ENCODE results near the gene XRCC5.
"Not testable (repeated sequence)": the region's sequence is repeated elsewhere in the genome, so short reads cannot be mapped to it uniquely, and the experiment has no call there.

XRCC5 gene

DNA sequence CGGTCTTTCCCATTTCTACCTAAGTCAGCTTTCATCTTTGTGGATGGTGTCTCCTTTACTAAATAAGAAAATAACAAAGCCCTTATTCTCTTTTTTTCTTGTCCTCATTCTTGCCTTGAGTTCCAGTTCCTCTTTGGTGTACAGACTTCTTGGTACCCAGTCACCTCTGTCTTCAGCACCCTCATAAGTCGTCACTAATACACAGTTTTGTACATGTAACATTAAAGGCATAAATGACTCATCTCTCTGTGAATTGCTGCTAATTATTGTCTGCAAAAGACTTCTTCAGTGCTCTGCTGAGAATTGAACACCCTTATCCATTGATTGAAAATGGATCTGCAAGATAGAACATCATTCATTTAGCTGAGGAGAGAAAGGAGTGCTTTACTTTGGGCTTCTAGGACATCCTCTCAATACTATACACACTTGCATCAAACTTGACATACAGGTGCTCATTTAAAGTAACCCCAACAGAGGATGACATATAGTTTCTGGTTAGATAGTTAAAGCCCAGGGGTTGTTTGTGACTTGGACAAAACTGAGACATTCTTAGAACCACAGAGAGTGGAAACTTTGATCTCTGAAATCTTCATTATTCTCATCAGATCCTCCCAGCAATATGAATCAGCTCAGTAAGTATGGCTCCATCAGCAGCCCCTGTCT, 97.0 kb downstream of the XRCC5 start:
- TF ChIP-seq, protein P1, sequence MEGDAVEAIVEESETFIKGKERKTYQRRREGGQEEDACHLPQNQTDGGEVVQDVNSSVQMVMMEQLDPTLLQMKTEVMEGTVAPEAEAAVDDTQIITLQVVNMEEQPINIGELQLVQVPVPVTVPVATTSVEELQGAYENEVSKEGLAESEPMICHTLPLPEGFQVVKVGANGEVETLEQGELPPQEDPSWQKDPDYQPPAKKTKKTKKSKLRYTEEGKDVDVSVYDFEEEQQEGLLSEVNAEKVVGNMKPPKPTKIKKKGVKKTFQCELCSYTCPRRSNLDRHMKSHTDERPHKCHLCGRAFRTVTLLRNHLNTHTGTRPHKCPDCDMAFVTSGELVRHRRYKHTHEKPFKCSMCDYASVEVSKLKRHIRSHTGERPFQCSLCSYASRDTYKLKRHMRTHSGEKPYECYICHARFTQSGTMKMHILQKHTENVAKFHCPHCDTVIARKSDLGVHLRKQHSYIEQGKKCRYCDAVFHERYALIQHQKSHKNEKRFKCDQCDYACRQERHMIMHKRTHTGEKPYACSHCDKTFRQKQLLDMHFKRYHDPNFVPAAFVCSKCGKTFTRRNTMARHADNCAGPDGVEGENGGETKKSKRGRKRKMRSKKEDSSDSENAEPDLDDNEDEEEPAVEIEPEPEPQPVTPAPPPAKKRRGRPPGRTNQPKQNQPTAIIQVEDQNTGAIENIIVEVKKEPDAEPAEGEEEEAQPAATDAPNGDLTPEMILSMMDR (IDR thresholded peaks at IDR 0.05; ENCODE audit: low read depth, low read length), result no peak
- Histone ChIP-seq H3K27me3 (ENCODE audit: insufficient read depth, low read depth, severe bottlenecking) (no peaks in the 10 kb centered on the region), H3K36me3 (peaks cover 83% of the 10 kb centered on the region), H3K4me3 (ENCODE audit: low read depth, low read length) (no peak overlapping the region), H3K27ac (no peak overlapping the region; the same call in 1 of the 2 replicates), H3K9me3 (ENCODE audit: severe bottlenecking) (no peaks in the 10 kb centered on the region)
- no peak for DNase-seq

DNA sequence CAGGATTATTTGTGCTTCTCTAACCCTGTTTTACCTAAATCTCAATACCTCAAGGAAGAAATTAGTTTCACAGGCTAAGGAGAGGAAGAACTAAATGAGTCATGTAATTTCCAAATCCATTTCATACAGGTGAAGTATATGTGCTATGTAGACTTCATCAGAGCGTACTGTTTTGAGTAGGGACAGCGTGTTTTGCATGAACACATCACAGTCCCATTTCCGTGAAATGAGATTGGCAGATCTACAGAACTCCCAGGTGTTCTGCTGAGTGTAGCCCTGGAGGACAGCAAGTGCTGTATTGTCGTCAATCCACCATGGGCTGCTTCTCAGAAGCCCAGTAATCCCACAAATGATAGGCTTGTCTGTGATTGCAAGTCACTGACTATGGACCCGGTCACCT, 97.7 kb downstream of the XRCC5 start:
- Histone ChIP-seq H3K36me3 (peaks cover 83% of the 10 kb centered on the region), H3K27me3 (ENCODE audit: insufficient read depth, low read depth, severe bottlenecking) (no peaks in the 10 kb centered on the region)

DNA sequence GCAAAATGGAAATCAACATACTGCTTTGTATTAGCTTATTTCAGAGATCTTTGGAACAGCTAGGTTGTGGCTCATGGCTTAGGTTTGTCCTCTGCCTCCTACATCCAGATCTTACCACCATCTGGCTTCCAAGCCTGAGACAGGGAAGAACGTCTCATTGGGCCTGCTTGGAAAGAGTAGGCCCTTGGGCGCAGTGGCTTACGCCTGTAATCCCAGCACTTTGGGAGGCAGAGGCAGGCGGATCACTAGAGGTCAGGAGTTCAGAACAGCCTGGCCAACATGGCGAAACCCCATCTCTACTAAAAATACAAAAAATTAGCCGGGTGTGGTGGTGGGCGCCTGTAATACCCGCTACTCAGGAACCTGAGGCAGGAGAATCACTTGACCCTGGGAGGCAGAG, 99.5 kb downstream of the XRCC5 start:
- H3K4me3 ChIP-seq (ENCODE audit: low read depth, low read length); H3K9me3 ChIP-seq (ENCODE audit: severe bottlenecking); H3K27me3 ChIP-seq (ENCODE audit: insufficient read depth, low read depth, severe bottlenecking): not testable (repeated sequence)
- peaks cover 69% of the 10 kb centered on the region for H3K36me3 ChIP-seq
- peak overlapping the region; percentile 82 for H3K27ac ChIP-seq
- peak; percentile 69 for DNase-seq

More for the DNA sequence above, 97.7 kb downstream of the XRCC5 start:
- no peak overlapping the region; the same call in 1 of the 2 replicates for H3K27ac ChIP-seq
- H3K4me3 ChIP-seq (ENCODE audit: low read depth, low read length), result no peak overlapping the region
- H3K9me3 ChIP-seq (ENCODE audit: severe bottlenecking), result no peaks in the 10 kb centered on the region
- no peak for DNase-seq
- TF ChIP-seq, protein P1 (IDR thresholded peaks at IDR 0.05; ENCODE audit: low read depth, low read length), result no peak

DNA sequence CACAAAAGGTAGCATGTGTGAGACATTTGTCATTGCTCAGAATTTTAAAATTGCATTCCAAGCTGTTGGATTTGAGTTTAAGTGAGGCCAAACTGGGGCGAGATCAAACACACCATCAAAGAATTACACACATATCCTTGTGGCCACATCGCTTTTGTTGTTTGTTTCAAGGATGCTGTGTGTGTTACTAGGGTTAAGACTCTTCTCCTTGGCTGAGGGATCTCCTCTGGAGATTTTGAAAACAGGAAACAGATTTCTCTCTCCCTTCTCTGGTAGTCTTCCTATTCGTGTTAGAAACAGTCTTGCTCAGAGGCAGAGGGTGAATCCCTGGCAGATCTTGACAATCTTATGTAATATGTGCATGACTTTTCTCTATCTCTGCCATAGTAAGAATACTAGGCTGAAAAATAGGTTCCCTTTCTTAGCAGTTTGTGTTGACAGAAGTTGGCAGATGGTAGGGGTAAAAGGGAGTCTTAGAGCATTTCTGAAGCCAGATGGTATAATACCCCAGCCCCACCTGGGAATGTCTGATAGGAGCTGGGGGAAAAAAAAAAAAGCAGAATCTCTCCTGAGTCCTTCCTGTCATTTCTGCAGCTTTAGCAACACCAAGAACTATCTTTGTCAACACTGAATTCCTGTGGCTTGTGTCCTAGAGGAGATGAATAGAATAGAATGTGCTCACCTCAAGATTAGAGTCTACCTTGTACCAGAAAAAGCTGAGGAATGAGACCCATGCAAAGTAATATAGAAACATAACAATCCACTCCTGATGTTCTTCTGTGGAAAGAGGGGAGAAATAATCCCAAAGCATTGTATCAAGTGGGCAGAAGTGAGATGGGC, 101.8 kb downstream of the XRCC5 start:
- TF ChIP-seq, protein P1 (IDR thresholded peaks at IDR 0.05; ENCODE audit: low read depth, low read length), result no peak
- DNase-seq, result no peak
- no peaks in the 10 kb centered on the region for H3K27me3 ChIP-seq (ENCODE audit: insufficient read depth, low read depth, severe bottlenecking)
- H3K36me3 ChIP-seq, result peaks cover 53% of the 10 kb centered on the region
- H3K4me3 ChIP-seq (ENCODE audit: low read depth, low read length), result no peak overlapping the region
- H3K27ac ChIP-seq, result peak overlapping the region; percentile 82
- H3K9me3 ChIP-seq (ENCODE audit: severe bottlenecking), result no peaks in the 10 kb centered on the region

DNA sequence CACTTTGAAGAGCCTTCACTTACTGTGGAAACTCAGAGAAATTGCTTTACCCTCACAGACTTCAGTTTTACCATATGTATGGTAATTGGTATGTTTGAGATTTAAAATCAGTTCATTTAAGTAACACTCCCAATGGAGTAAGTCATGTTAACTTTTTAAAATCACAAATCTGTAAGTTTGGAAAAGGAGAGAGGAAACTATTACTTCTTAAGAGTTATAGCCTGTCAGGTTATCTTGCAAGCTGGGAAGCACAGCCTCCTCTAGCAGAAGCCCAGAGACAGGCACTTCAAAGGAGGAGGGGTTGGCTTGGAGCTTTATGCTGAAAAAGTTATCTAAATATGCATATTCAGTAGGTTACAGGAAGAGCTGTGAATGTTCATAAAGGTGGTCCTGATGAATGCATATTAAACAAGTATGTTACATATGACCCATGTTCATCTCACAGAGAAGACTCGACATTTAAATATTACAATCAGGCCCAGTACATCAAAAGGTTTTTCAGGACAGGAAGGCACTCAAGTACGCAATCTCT, 102.5 kb downstream of the XRCC5 start:
- DNase-seq, result no peak
- Histone ChIP-seq H3K27me3 (ENCODE audit: insufficient read depth, low read depth, severe bottlenecking) (no peaks in the 10 kb centered on the region), H3K27ac (peak overlapping the region; percentile 82), H3K4me3 (ENCODE audit: low read depth, low read length) (no peak overlapping the region), H3K9me3 (ENCODE audit: severe bottlenecking) (no peaks in the 10 kb centered on the region), H3K36me3 (peaks cover 45% of the 10 kb centered on the region)
- TF ChIP-seq, protein P1 (IDR thresholded peaks at IDR 0.05; ENCODE audit: low read depth, low read length), result no peak

DNA sequence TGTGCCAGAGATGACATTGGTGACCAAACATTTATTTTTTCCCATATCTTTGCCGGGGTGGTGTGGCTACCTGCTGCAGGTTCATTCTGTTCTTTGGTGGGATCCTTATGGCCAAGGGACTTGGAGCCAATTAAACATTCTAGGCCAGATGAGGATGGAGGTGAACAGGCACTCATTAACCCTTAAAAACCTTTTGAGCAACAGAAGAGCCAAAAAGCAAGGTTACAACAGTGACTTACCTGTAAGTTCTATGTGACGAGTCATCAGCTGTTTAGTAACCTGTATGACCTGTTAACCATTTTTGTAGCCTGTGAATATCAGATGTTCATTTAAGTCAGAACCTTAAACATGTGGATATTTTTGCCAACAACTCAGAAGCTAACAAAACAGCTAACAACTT, 105.6 kb downstream of the XRCC5 start:
- Histone ChIP-seq H3K4me3 (ENCODE audit: low read depth, low read length) (no peak overlapping the region), H3K36me3 (peaks cover 25% of the 10 kb centered on the region), H3K27me3 (ENCODE audit: insufficient read depth, low read depth, severe bottlenecking) (no peaks in the 10 kb centered on the region), H3K27ac (no peak overlapping the region), H3K9me3 (ENCODE audit: severe bottlenecking) (no peaks in the 10 kb centered on the region)
- DNase-seq, result no peak
- TF ChIP-seq, protein P1 (IDR thresholded peaks at IDR 0.05; ENCODE audit: low read depth, low read length), result no peak

All from WERI-Rb-1 (cell line).